Mesendoderm (in vitro differentiated cells): ENCODE data around the gene CCDC78.
A peak's percentile ranks its signal among the peaks of the same experiment; 100 is the strongest.

ENCODE experiments used
- DNase-seq: peaks from one replicate; pipeline ENCODE4 v3.0.0; 2013
- H2AK5ac ChIP-seq: 2 replicates; pipeline ENCODE4 v1.6.1; 2013; ENCODE audit warnings: low read length, inconsistent platforms
- H2BK120ac ChIP-seq: 2 replicates; pipeline ENCODE4 v1.6.1; 2013; ENCODE audit warnings: low read depth, mild to moderate bottlenecking, low read length, moderate library complexity, mixed read lengths
- H2BK15ac ChIP-seq: replicated peaks from 2 replicates; pipeline ENCODE4 v1.6.1; 2013; ENCODE audit warnings: low read depth, mild to moderate bottlenecking, moderate library complexity
- H2BK5ac ChIP-seq: 2 replicates; pipeline ENCODE4 v1.6.1; 2013; ENCODE audit warnings: low read length, inconsistent platforms
- H3K18ac ChIP-seq: 2 replicates; pipeline ENCODE4 v1.6.1; 2013; ENCODE audit warnings: mild to moderate bottlenecking, low read length, mixed read lengths
- H3K23ac ChIP-seq: one replicate; pipeline ENCODE4 v1.6.1; 2013; ENCODE audit warnings: low read length
- H3K27ac ChIP-seq: 2 replicates; pipeline ENCODE4 v1.5.1; 2013; ENCODE audit warnings: low read depth, mild to moderate bottlenecking, inconsistent platforms, low read length, moderate library complexity
- H3K27me3 ChIP-seq: 2 replicates; pipeline ENCODE4 v1.6.1; 2013; ENCODE audit warnings: low read length, control low read depth, mild to moderate bottlenecking, inconsistent platforms; ENCODE audit not compliant: insufficient read depth, poor library complexity
- H3K36me3 ChIP-seq: 2 replicates; pipeline ENCODE4 v1.6.1; 2013; ENCODE audit warnings: low read length, inconsistent platforms; ENCODE audit not compliant: control insufficient read depth, insufficient read depth
- H3K4ac ChIP-seq: one replicate; pipeline ENCODE4 v1.6.1; 2013; ENCODE audit warnings: low read depth, mild to moderate bottlenecking, low read length, moderate library complexity
- H3K4me1 ChIP-seq: 2 replicates; pipeline ENCODE4 v1.6.1; 2013; ENCODE audit warnings: low read depth, low read length, inconsistent platforms; ENCODE audit not compliant: control insufficient read depth
- H3K4me2 ChIP-seq: 2 replicates; pipeline ENCODE4 v1.6.1; 2013; ENCODE audit warnings: low read length
- H3K4me3 ChIP-seq: 2 replicates; pipeline ENCODE4 v1.5.1; 2013; ENCODE audit warnings: mild to moderate bottlenecking, low read length
- H3K56ac ChIP-seq: one replicate; pipeline ENCODE4 v1.6.1; 2013; ENCODE audit warnings: low read length
- H3K79me1 ChIP-seq: 2 replicates; pipeline ENCODE4 v1.6.1; 2013; ENCODE audit warnings: low read length, inconsistent platforms
- H3K79me2 ChIP-seq: 2 replicates; pipeline ENCODE4 v1.6.1; 2013; ENCODE audit warnings: mild to moderate bottlenecking, low read length; ENCODE audit not compliant: control insufficient read depth, insufficient read depth
- H3K9ac ChIP-seq: 2 replicates; pipeline ENCODE4 v1.6.1; 2013; ENCODE audit warnings: low read length, inconsistent platforms
- H4K5ac ChIP-seq: one replicate; pipeline ENCODE4 v1.6.1; 2013; ENCODE audit warnings: low read length
- H4K8ac ChIP-seq: one replicate; pipeline ENCODE4 v1.6.1; 2013; ENCODE audit warnings: low read depth, mild to moderate bottlenecking, control low read depth, low read length, moderate library complexity
- WGBS: extraction: QIAGEN DNeasy Blood & Tissue Kit; methylation state at CpG from one replicate; pipeline ENCODE4 v1.1.7; 2013; ENCODE audit warnings: low lambda C conversion rate, missing lambda C conversion rate; ENCODE audit not compliant: insufficient coverage; ENCODE audit errors: extremely low coverage; 5-methylcytosine and 5-hydroxymethylcytosine counted together

Gene CCDC78

GRCh38 chr16:720447-720989 is 5.7 kb downstream of the CCDC78 start:
- H3K79me2 ChIP-seq, result no peaks in the 10 kb centered on the region
- peak overlapping the region; percentile 50 for H3K4ac ChIP-seq
- peak overlapping the region; percentile 92 for H3K4me2 ChIP-seq
- peaks cover 4% of the 10 kb centered on the region for H3K4me1 ChIP-seq
- peak; percentile 83 for DNase-seq
- no peak overlapping the region for H4K5ac ChIP-seq
- H2BK120ac ChIP-seq, result no peak overlapping the region
- H3K27ac ChIP-seq, result peak overlapping the region; percentile 80
- H2BK5ac ChIP-seq, result peak overlapping the region; percentile 89
- no peak overlapping the region for H4K8ac ChIP-seq
- no peak overlapping the region for H2BK15ac ChIP-seq
- no CpG with 5 or more reads among the region's 38 CpGs for WGBS
- no peak overlapping the region for H2AK5ac ChIP-seq
- peaks cover 4% of the 10 kb centered on the region for H3K27me3 ChIP-seq
- H3K23ac ChIP-seq, result peak overlapping the region; percentile 66
- peak overlapping the region; percentile 65 for H3K4me3 ChIP-seq
- peak overlapping the region; percentile 95 for H3K9ac ChIP-seq
- H3K18ac ChIP-seq, result peak overlapping the region; percentile 35
- H3K36me3 ChIP-seq, result no peaks in the 10 kb centered on the region
- peak overlapping the region; percentile 98 for H3K56ac ChIP-seq
- no peaks in the 10 kb centered on the region for H3K79me1 ChIP-seq

GRCh38 chr16:719815-720446 is 6.3 kb downstream of the CCDC78 start:
- H3K4me2 ChIP-seq, result peak overlapping the region; percentile 92
- no peak overlapping the region for H3K27ac ChIP-seq
- H4K8ac ChIP-seq, result no peak overlapping the region
- no peak for DNase-seq
- H2BK5ac ChIP-seq, result no peak overlapping the region
- H3K23ac ChIP-seq, result no peak overlapping the region
- no peak overlapping the region for H3K18ac ChIP-seq
- H3K4ac ChIP-seq, result no peak overlapping the region
- no peak overlapping the region for H4K5ac ChIP-seq
- H2BK15ac ChIP-seq, result no peak overlapping the region
- no peak overlapping the region for H3K4me3 ChIP-seq
- peak overlapping the region; percentile 95 for H3K9ac ChIP-seq
- no peaks in the 10 kb centered on the region for H3K79me1 ChIP-seq
- peaks cover 7% of the 10 kb centered on the region for H3K27me3 ChIP-seq
- no CpG with 5 or more reads among the region's 16 CpGs for WGBS
- H2BK120ac ChIP-seq, result no peak overlapping the region
- no peaks in the 10 kb centered on the region for H3K36me3 ChIP-seq
- H3K4me1 ChIP-seq, result peaks cover 4% of the 10 kb centered on the region
- no peak overlapping the region for H2AK5ac ChIP-seq
- H3K56ac ChIP-seq, result peak overlapping the region; percentile 98
- H3K79me2 ChIP-seq, result no peaks in the 10 kb centered on the region

- Histone ChIP-seq H3K79me1 (no peaks in the 10 kb centered on the region), H3K4me1 (peaks cover 4% of the 10 kb centered on the region), H3K4ac (no peak overlapping the region), H3K27me3 (peaks cover 7% of the 10 kb centered on the region), H3K79me2 (no peaks in the 10 kb centered on the region), H3K36me3 (no peaks in the 10 kb centered on the region), H3K9ac (no peak overlapping the region), H2BK120ac (no peak overlapping the region), H4K5ac (no peak overlapping the region), H3K4me3 (no peak overlapping the region), H2AK5ac (no peak overlapping the region), H3K4me2 (no peak overlapping the region), H3K18ac (no peak overlapping the region), H3K23ac (no peak overlapping the region), H3K56ac (no peak overlapping the region), H2BK5ac (no peak overlapping the region), H3K27ac (no peak overlapping the region), H2BK15ac (no peak overlapping the region), H4K8ac (no peak overlapping the region)
- DNase-seq, result no peak
- whole genome bisulfite sequencing, result no CpG with 5 or more reads among the region's 6 CpGs
Observed at GRCh38 chr16:718922-719321, 7.3 kb downstream of the CCDC78 start.

- no peak overlapping the region for H3K4me2 ChIP-seq
- H3K27me3 ChIP-seq, result peaks cover 7% of the 10 kb centered on the region
- no peak overlapping the region for H4K5ac ChIP-seq
- H3K56ac ChIP-seq, result no peak overlapping the region
- no peak for DNase-seq
- no peak overlapping the region for H2BK5ac ChIP-seq
- H3K23ac ChIP-seq, result no peak overlapping the region
- H2BK120ac ChIP-seq, result no peak overlapping the region
- no peaks in the 10 kb centered on the region for H3K36me3 ChIP-seq
- H3K79me2 ChIP-seq, result no peaks in the 10 kb centered on the region
- no peak overlapping the region for H2AK5ac ChIP-seq
- H2BK15ac ChIP-seq, result no peak overlapping the region
- WGBS, result no CpG with 5 or more reads among the region's 9 CpGs
- no peak overlapping the region for H4K8ac ChIP-seq
- H3K4ac ChIP-seq, result no peak overlapping the region
- H3K9ac ChIP-seq, result no peak overlapping the region
- no peak overlapping the region for H3K18ac ChIP-seq
- no peak overlapping the region for H3K4me3 ChIP-seq
- no peak overlapping the region for H3K27ac ChIP-seq
- no peaks in the 10 kb centered on the region for H3K79me1 ChIP-seq
- peaks cover 4% of the 10 kb centered on the region for H3K4me1 ChIP-seq
Observed at GRCh38 chr16:718389-718788, 7.9 kb downstream of the CCDC78 start.

- Histone ChIP-seq H3K4me1 (peaks cover 4% of the 10 kb centered on the region), H2BK5ac (no peak overlapping the region), H3K4me2 (no peak overlapping the region), H2AK5ac (no peak overlapping the region), H2BK15ac (no peak overlapping the region), H3K4ac (no peak overlapping the region), H3K79me2 (no peaks in the 10 kb centered on the region), H3K23ac (no peak overlapping the region), H2BK120ac (no peak overlapping the region), H4K8ac (no peak overlapping the region), H3K36me3 (no peaks in the 10 kb centered on the region), H4K5ac (no peak overlapping the region), H3K4me3 (no peak overlapping the region), H3K27ac (no peak overlapping the region), H3K27me3 (peaks cover 7% of the 10 kb centered on the region), H3K18ac (no peak overlapping the region), H3K9ac (no peak overlapping the region), H3K56ac (no peak overlapping the region), H3K79me1 (no peaks in the 10 kb centered on the region)
- no peak for DNase-seq
- no CpG with 5 or more reads among the region's 32 CpGs for WGBS
Observed at GRCh38 chr16:717450-718245, 8.6 kb downstream of the CCDC78 start.
